NCI-H1930 (cell line): ENCODE data around the gene SLFN12.
"Not testable (repeated sequence)": the region's sequence is repeated elsewhere in the genome, so short reads cannot be mapped to it uniquely, and the experiment has no call there.

Source experiments
- DNase-seq, 2 experiments: peaks; one replicate each; lab custom pipeline; 2025; lab: John Stamatoyannopoulos, UW

The SLFN12 gene

DNA sequence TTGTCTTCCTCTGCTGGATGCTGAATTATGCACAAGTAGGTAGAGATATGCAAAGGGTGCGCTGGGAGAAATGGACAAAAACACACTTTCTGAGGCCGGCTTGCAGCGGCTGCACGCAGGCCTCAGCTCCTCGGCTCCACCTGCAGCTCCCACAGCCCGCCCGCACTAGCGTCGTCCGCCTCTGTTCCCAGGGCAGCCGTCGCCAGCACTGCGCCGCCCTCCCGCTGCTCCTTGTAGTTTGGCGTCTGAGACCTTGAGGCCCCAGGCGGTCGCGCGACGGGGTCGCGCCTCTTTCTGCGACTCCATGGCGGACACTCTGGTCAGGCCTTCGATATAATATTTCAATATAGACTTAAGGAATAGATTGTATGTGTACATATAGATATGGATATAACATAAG is 24.8 kb downstream of the SLFN12 start:
- DNase-seq: no peak

GRCh38 chr17:35406568-35406967 is 25.7 kb downstream of the SLFN12 start:
- no peak for DNase-seq

DNA sequence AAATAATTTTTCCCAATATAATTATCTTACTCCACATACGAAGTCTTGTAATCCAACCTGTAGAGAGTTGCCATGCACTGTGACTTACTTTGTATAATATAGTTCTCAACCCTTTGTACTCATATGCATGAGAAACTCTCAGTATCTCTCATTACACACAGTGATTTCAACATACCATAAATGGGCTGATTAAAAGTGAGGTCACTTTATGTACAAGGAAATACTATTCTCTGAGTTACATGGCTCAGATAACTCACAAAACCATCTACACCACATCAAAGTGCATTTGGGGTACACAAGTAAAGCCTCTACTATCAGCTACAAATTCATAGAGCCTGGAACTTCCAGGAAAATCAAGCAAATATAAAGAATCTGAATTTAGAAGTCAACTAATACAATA is 27.9 kb downstream of the SLFN12 start:
- no peak for DNase-seq

DNA sequence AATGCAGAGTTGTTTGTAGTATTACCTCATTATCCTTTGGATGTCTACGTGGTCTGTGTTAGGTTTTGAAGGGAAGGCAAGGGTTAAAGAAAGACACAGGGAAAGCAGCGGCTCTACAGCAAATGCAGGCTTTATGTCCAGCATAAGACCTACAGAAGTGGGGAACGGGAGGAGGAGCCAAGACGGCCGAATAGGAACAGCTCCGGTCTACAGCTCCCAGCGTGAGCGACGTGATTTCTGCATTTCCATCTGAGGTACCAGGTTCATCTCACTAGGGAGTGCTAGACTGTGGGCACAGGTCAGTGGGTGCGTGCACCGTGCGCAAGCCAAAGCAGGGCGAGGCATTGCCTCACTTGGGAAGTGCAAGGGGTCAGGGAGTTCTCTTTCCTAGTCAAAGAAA is 38.5 kb downstream of the SLFN12 start:
- DNase-seq: not testable (repeated sequence)

DNA sequence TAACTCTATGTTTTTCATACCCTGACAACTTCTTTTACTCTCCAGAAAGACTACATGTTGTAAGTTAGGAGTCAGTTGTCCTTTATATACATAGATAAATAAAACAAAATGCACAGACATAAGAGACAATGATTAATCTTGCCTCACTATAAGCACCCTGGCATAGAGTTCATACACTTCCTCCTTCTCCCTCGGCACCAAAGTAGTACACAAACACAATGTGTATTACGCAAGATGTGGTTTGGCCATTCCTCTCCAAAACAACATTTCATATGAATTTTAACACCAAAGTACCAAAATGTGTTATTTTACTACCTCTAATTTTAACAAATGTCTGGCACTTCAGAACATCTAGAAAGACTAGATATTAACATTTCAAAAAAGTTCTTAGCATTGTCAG is 41.6 kb downstream of the SLFN12 start:
- DNase-seq: no peak

GRCh38 chr17:35390156-35390555 is 42.1 kb downstream of the SLFN12 start:
- DNase-seq: no peak

- no peak for DNase-seq
Observed at GRCh38 chr17:35387496-35387895, 44.8 kb downstream of the SLFN12 start.

DNA sequence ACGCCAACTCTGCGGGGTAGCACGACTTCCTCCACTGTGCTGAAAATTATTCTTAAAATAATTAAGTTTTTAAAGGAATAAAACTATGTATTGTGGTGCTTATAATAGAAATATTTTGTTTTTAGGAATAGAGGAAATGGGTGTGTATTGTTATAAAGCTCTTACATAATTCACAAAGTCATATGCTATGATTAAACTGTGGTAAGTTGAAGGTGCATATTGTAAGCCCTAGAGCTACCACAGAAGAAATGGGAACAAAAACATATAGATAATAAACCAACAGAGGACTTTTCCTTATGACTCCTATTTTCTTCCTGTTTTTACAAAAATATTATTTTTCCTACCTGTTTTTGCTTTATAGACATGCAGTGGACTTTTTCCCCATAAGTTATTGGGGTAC is 54.6 kb downstream of the SLFN12 start:
- no peak for DNase-seq

GRCh38 chr17:35377068-35377467 is 55.2 kb downstream of the SLFN12 start:
- DNase-seq: no peak

- DNase-seq: no peak
Observed at GRCh38 chr17:35376245-35376644, 56.1 kb downstream of the SLFN12 start.

DNA sequence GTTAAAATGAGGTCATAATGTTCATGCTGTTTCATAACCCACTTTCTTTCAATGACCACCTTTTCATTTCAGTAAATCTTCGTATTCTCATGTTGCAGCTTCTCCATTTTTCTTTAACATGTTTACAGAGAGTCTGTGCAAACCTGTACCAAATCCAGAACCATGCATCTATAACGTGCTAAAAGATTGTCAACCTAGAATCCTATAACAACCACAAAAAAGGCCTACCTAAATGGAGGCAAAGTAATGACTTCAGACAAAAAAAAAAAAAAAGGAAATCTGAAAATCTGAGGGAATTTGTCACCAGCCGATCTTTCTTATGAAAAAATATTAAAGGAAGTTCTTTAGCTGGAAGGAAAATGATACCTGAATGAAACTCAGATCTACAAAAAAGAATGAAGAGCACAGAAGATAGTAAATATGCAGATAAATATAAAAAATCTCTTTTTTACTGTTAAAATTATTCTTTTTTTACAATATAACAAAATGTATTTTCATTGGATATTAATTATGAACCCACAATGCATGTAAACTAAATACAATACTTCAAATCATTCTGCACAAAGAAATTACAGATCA is 57.4 kb downstream of the SLFN12 start:
- no peak for DNase-seq

GRCh38 chr17:35373984-35374765 is 58.1 kb downstream of the SLFN12 start:
- peak in 1 of 2 experiments; percentile 13 for DNase-seq

GRCh38 chr17:35373534-35373983 is 58.7 kb downstream of the SLFN12 start, which contains the start of gene SLFN11:
SLFN11 (minus strand) TSS chr17:35373621; CDS start chr17:35363807, 9,814 bp downstream.
- DNase-seq: peak; percentile 24 to 60

GRCh38 chr17:35372846-35373533 is 59.3 kb downstream of the SLFN12 start:
- DNase-seq: no peak

- no peak for DNase-seq
Observed at GRCh38 chr17:35371934-35372333, 60.4 kb downstream of the SLFN12 start.

DNA sequence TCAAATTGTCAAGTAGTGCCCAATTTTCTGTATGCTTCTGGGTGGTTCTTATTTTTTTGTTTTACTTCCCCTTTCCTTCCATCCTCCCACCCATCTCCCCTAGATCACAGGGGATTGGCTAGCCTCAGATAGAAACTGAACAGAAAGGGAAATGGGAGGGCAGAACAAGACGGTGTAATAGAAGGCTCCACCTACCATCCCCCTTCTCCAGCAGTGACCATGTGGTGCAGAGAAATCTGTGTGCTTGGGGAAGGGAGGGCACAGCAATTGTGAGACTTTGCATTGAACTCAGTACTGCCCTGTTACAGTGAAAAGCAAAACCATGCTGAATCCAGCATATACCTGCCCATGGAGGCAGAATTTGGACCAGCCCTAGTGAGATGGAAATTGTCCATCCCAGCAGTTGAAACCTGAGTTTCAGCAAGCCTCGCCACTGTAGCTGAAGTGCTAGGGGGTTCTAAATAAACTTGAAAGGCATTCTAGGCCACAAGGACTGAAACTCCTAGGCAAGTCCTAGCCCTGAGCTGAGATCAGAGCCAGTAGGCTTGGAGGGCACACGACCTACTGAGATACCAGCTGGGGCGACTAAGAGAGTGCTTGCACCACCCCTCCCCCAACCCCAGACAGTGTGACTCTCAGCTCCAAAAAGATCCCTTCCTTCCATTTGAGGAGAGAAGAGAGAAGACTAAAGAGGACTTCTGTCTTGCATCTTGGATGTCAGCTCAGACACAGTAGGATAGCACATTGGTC is 64.0 kb downstream of the SLFN12 start:
- no peak for DNase-seq

- no peak for DNase-seq
Observed at GRCh38 chr17:35361027-35361426, 71.3 kb downstream of the SLFN12 start.
